Activated B cell treated with CpG ODN at 0.5 μM for 24 hours (primary cell): ENCODE measurements around the gene LGR6. TPM values are rescaled to one million over a fixed set of nuclear protein-coding genes. Genes with fewer than 3 reads are reported as not detected.

ENCODE experiments used
- ATAC-seq: fragments of 200-7000 bp; cut with Tn5 transposase; one replicate; pipeline ENCODE4 v1.10.0; 2021; ENCODE audit warnings: low read depth, mild to moderate bottlenecking, moderate library complexity
- CTCF ChIA-PET: fragments of 350-600 bp; sonication (Branson Sonifier 250); formaldehyde crosslinking; loops from one replicate; lab custom pipeline; 2021; ENCODE audit warnings: antibody characterized with exemption; lab: Charles Lee
- POLR2A ChIA-PET: fragments of 350-600 bp; sonication (Branson Sonifier 250); formaldehyde crosslinking; loops from one replicate; lab custom pipeline; 2021; ENCODE audit warnings: antibody characterized with exemption; lab: Charles Lee
- DNase-seq: peaks from one replicate; pipeline ENCODE4 v3.0.0; 2022
- H3K27ac Mint-ChIP-seq: one replicate; pipeline ENCODE4 v1.8.0; 2020; ENCODE audit warnings: mixed read lengths
- H3K27me3 Mint-ChIP-seq: one replicate; pipeline ENCODE4 v1.8.0; 2021; ENCODE audit warnings: mixed read lengths
- H3K36me3 Mint-ChIP-seq: one replicate; pipeline ENCODE4 v1.8.0; 2021; ENCODE audit warnings: low read depth, mixed read lengths
- H3K4me1 Mint-ChIP-seq: one replicate; pipeline ENCODE4 v1.8.0; 2021; ENCODE audit warnings: mixed read lengths
- H3K4me3 Mint-ChIP-seq: one replicate; pipeline ENCODE4 v1.8.0; 2020; ENCODE audit warnings: mild to moderate bottlenecking, mixed read lengths
- H3K9me3 Mint-ChIP-seq: one replicate; pipeline ENCODE4 v1.8.0; 2020; ENCODE audit warnings: mixed read lengths
- intact Hi-C: fragments of 100-400 bp; cut with micrococcal nuclease; formaldehyde crosslinking; loops from one replicate; pipeline ENCODE4 v1.15.1; 2024
- total RNA-seq: library from RNA; stranded (reverse); gene quantifications from 2 replicates; pipeline ENCODE4 v1.2.3, GENCODE V29; 2022
- TF ChIP-seq, protein P1 (sequence below): fragments of 200-600 bp; IDR thresholded peaks from one replicate; pipeline ENCODE4 v1.8.0; 2022; ENCODE audit warnings: antibody characterized with exemption, mild to moderate bottlenecking

Gene LGR6
- total RNA-seq, 1 donor from 2014 or later, result not detected

DNA sequence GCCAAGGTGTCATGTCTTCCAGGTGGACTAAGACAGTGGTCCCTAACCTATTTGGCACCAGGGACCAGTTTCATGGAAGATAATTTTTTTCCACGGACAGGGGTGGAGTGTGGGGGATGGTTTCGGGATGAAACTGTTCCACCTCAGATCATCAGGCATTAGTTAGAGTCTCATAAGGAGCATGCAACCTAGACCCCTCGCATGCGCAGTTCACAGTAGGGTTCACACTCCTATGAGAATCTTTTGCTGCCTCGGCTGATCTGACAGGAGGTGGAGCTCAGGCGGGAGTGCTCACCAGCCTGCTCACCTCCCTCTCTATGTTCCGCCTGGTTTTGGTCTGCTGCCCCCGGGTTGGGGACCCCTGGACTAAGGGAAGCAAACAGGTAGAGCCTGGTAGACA lies 30.9 kb downstream of the LGR6 start:
- peaks cover 15% of the 10 kb centered on the region for H3K27me3 Mint-ChIP-seq
- peaks cover 13% of the 10 kb centered on the region for H3K4me1 Mint-ChIP-seq
- no peaks in the 10 kb centered on the region for H3K36me3 Mint-ChIP-seq
- TF ChIP-seq, protein P1, sequence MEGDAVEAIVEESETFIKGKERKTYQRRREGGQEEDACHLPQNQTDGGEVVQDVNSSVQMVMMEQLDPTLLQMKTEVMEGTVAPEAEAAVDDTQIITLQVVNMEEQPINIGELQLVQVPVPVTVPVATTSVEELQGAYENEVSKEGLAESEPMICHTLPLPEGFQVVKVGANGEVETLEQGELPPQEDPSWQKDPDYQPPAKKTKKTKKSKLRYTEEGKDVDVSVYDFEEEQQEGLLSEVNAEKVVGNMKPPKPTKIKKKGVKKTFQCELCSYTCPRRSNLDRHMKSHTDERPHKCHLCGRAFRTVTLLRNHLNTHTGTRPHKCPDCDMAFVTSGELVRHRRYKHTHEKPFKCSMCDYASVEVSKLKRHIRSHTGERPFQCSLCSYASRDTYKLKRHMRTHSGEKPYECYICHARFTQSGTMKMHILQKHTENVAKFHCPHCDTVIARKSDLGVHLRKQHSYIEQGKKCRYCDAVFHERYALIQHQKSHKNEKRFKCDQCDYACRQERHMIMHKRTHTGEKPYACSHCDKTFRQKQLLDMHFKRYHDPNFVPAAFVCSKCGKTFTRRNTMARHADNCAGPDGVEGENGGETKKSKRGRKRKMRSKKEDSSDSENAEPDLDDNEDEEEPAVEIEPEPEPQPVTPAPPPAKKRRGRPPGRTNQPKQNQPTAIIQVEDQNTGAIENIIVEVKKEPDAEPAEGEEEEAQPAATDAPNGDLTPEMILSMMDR, result no peak
- CTCF ChIA-PET, result no interaction called here
- DNase-seq, result no peak
- no peaks in the 10 kb centered on the region for H3K9me3 Mint-ChIP-seq
- no peak overlapping the region for H3K4me3 Mint-ChIP-seq
- POLR2A ChIA-PET, result no interaction called here
- intact Hi-C loops, result no loop called here
- no peak overlapping the region for H3K27ac Mint-ChIP-seq
- no peak for ATAC-seq

DNA sequence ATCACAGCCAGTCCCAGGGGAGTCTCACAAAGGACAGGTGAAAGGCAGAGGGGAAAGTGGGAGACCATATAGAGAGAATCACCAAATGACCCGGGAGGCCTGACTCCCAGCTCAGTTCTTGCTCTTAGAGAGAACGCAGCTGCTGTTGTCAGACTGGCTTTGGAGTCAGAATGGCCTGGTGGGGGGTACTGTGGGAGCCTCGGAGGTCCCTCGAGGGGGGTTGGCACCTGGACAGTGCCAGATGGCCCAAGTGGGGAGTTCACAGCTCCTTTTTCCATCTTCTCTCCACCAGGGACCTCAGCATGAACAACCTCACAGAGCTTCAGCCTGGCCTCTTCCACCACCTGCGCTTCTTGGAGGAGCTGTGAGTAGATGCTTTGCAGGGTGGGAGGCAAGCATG lies 31.5 kb downstream of the LGR6 start:
- CTCF ChIA-PET, result no interaction called here
- H3K4me1 Mint-ChIP-seq, result peaks cover 13% of the 10 kb centered on the region
- H3K36me3 Mint-ChIP-seq, result no peaks in the 10 kb centered on the region

DNA sequence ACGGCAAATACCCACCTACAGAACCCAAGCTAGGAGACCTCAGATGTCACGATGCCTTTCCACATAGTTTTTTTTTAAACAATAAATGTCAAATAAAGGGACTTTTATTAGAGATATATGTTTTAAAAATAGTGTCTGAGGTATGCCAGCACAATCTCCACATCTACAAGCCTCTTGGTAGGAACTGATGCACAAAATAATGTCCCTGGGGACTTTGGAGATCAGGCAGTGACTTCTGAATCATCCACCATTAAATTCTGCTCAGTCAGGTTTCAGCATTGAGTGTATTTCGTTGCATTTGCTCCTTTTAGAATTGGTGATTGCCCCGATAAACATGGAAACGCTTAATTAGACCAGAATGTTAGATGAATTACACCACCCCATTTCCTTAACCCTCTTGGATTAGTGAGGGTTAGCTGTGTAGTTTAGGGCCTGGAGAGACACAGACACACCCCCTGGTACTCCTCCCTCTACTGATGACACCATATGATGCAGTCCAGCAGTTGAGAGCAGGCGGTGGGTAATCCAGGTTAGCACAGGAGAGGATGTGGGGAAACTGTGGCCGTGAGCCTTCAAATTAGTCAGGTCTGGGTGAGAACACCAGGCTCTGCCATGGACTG lies 33.6 kb downstream of the LGR6 start:
- ATAC-seq, result no peak
- TF ChIP-seq, protein P1, result no peak
- H3K4me3 Mint-ChIP-seq, result no peak overlapping the region
- CTCF ChIA-PET, result no interaction called here
- DNase-seq, result no peak
- intact Hi-C loops, result no loop called here
- peaks cover 6% of the 10 kb centered on the region for H3K27me3 Mint-ChIP-seq
- H3K27ac Mint-ChIP-seq, result no peak overlapping the region
- H3K36me3 Mint-ChIP-seq, result no peaks in the 10 kb centered on the region
- peaks cover 13% of the 10 kb centered on the region for H3K4me1 Mint-ChIP-seq
- POLR2A ChIA-PET, result interaction anchor here (0.6 kb wide), 1 partner anchor 145 kb away, joined by 8 read pairs; no protein-coding TSS in a partner anchor
- no peaks in the 10 kb centered on the region for H3K9me3 Mint-ChIP-seq

More for the DNA sequence above, 31.5 kb downstream of the LGR6 start:
- Mint-ChIP-seq H3K4me3 (no peak overlapping the region), H3K9me3 (no peaks in the 10 kb centered on the region), H3K27ac (no peak overlapping the region), H3K27me3 (peaks cover 14% of the 10 kb centered on the region)
- POLR2A ChIA-PET, result no interaction called here
- no peak for ATAC-seq
- TF ChIP-seq, protein P1, result no peak
- intact Hi-C loops, result no loop called here
- no peak for DNase-seq

DNA sequence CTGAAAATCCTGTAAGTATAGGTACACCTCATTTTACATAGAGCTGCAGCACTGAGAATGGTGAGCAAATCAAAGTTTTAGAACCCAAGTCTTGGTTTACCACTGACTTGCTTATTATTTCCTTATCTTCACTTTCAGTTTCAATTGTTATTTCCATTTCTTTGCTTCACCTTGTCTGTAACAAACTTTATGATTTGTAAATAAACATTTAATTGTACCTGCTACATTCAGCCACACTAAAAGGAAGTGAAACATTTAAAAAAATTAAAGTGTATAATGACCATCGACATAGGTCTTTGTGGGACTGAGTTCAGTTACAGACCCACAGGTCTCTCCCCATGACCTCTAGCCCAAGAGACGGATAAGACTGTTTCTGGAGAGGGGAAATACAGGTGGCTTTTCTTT lies 34.4 kb downstream of the LGR6 start:
- intact Hi-C loops, result no loop called here
- ATAC-seq (no peak), DNase-seq (no peak)
- Mint-ChIP-seq H3K27ac (no peak overlapping the region), H3K27me3 (peaks cover 6% of the 10 kb centered on the region), H3K9me3 (no peaks in the 10 kb centered on the region), H3K4me1 (peaks cover 13% of the 10 kb centered on the region), H3K36me3 (no peaks in the 10 kb centered on the region), H3K4me3 (no peak overlapping the region)
- CTCF ChIA-PET, result no interaction called here
- TF ChIP-seq, protein P1, result no peak
- POLR2A ChIA-PET, result no interaction called here

DNA sequence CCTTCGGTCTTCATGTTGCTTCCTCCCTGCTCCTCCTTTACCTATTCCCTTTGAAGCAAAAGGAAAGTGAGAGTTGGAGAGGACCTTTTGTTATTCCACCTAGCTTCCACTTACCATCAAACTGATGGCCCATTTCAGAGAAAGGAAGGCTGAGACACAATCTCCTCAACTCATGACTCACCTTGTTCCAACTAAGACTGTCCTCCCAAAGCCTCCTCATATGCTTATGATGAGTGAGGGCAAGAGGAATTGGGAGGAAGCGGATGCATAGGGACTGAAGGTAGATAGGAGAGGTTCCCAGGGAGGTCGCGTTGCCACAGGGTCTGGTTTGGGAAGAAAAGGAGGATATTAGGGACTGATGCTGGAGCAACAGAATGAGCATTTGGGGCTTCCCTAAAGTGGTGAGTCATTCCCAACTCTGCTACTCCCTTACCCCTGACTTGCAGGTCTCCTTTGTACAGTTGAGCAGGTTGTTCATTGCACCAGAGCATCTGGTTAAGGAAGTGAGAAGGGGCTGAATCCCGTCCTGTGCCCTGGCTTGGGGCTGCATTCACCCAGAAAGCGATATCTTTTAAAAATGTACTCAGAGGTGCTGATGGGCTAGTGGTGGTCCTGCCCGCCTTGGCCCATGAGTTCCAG lies 35.0 kb downstream of the LGR6 start:
- no peaks in the 10 kb centered on the region for H3K9me3 Mint-ChIP-seq
- POLR2A ChIA-PET, result no interaction called here
- DNase-seq (no peak), ATAC-seq (no peak)
- no peak overlapping the region for H3K4me3 Mint-ChIP-seq
- H3K27ac Mint-ChIP-seq, result no peak overlapping the region
- H3K36me3 Mint-ChIP-seq, result no peaks in the 10 kb centered on the region
- intact Hi-C loops, result no loop called here
- H3K27me3 Mint-ChIP-seq, result peaks cover 6% of the 10 kb centered on the region
- H3K4me1 Mint-ChIP-seq, result peaks cover 13% of the 10 kb centered on the region
- CTCF ChIA-PET, result no interaction called here
- TF ChIP-seq, protein P1, result no peak
